HepG2 (cell line): ENCODE data around the gene ELF1. TPM values are rescaled to one million over a fixed set of nuclear protein-coding genes. Genes with fewer than 3 reads are reported as not detected.
A peak's percentile ranks its signal among the peaks of the same experiment; 100 is the strongest.

Source experiments
- ATF4 ChIP-seq, 2 experiments: fragments of 450-650 bp in 1 of 2; sonication (generic) in 1 of 2; formaldehyde crosslinking; IDR thresholded peaks; 2 replicates each; pipeline versions ENCODE4 v1.5.0 to v1.8.0; 2020 to 2022; ENCODE audit warnings: mild to moderate bottlenecking in 1 of 2, missing genetic modification reagents in 1 of 2
- BCLAF1 ChIP-seq: fragments of 450-650 bp; IDR thresholded peaks from 2 replicates; pipeline ENCODE4 v1.6.1; 2017; ENCODE audit warnings: mild to moderate bottlenecking
- HNRNPK ChIP-seq: fragments of 200-400 bp; formaldehyde crosslinking; IDR thresholded peaks from 2 replicates; pipeline ENCODE4 v1.6.1; 2018; ENCODE audit warnings: low read length, low read depth, moderate library complexity, mild to moderate bottlenecking; ENCODE audit not compliant: poor library complexity, severe bottlenecking
- HOXA7 ChIP-seq: sonication (generic); formaldehyde crosslinking; IDR thresholded peaks from 2 replicates; pipeline ENCODE4 v1.8.1; 2022; ENCODE audit warnings: mild to moderate bottlenecking, missing genetic modification reagents, moderate library complexity
- MIER3 ChIP-seq: IDR thresholded peaks from 2 replicates; pipeline ENCODE4 v1.6.1; 2016; ENCODE audit warnings: missing compliant biosample characterization, borderline replicate concordance
- MYPOP ChIP-seq: sonication (generic); formaldehyde crosslinking; IDR thresholded peaks from 2 replicates; pipeline ENCODE4 v1.8.1; 2023; ENCODE audit warnings: mild to moderate bottlenecking, moderate library complexity, missing genetic modification reagents
- NFIB ChIP-seq: sonication (generic); formaldehyde crosslinking; IDR thresholded peaks from 2 replicates; pipeline ENCODE4 v1.9.0; 2021; ENCODE audit warnings: missing genetic modification reagents, mild to moderate bottlenecking, borderline replicate concordance
- POLR2A ChIP-seq, 2 experiments: IDR thresholded peaks; 2 replicates each; pipeline ENCODE4 v1.6.1; 2011; ENCODE audit warnings: low read depth in 2 of 2, low read length in 2 of 2, mild to moderate bottlenecking in 1 of 2, moderate library complexity in 1 of 2; ENCODE audit not compliant: insufficient read depth in 1 of 2
- SALL2 ChIP-seq: sonication (generic); formaldehyde crosslinking; IDR thresholded peaks from 2 replicates; pipeline ENCODE4 v1.8.1; 2023; ENCODE audit warnings: mild to moderate bottlenecking, missing genetic modification reagents, inconsistent platforms
- TBX2 ChIP-seq: sonication (generic); formaldehyde crosslinking; IDR thresholded peaks from 2 replicates; pipeline ENCODE4 v1.5.0; 2020; ENCODE audit warnings: missing genetic modification reagents, mild to moderate bottlenecking, borderline replicate concordance
- TOPORS ChIP-seq: sonication (generic); formaldehyde crosslinking; IDR thresholded peaks from 2 replicates; pipeline ENCODE4 v1.8.0; 2023; ENCODE audit warnings: mild to moderate bottlenecking, missing genetic modification reagents
- ZBTB14 ChIP-seq: sonication (generic); formaldehyde crosslinking; IDR thresholded peaks from 2 replicates; pipeline ENCODE4 v1.4.0; 2020; ENCODE audit warnings: missing genetic modification reagents
- ZNF281 ChIP-seq: sonication (generic); formaldehyde crosslinking; IDR thresholded peaks from 2 replicates; pipeline ENCODE4 v1.4.0; 2020; ENCODE audit warnings: missing genetic modification reagents, borderline replicate concordance
- ZNF570 ChIP-seq: sonication (generic); formaldehyde crosslinking; IDR thresholded peaks from 2 replicates; pipeline ENCODE4 v1.4.0; 2020; ENCODE audit warnings: mild to moderate bottlenecking, missing genetic modification reagents, borderline replicate concordance
- ZNF775 ChIP-seq: sonication (generic); formaldehyde crosslinking; IDR thresholded peaks from 2 replicates; pipeline ENCODE4 v1.4.0; 2020; ENCODE audit warnings: missing genetic modification reagents, mild to moderate bottlenecking, moderate library complexity, borderline replicate concordance
- ZNF841 ChIP-seq: sonication (generic); formaldehyde crosslinking; IDR thresholded peaks from 2 replicates; pipeline ENCODE4 v1.8.1; 2023; ENCODE audit warnings: missing genetic modification reagents, borderline replicate concordance
- ZNF891 ChIP-seq: sonication (generic); formaldehyde crosslinking; IDR thresholded peaks from 2 replicates; pipeline ENCODE4 v1.5.0; 2020; ENCODE audit warnings: mild to moderate bottlenecking, missing genetic modification reagents
- ZUFSP ChIP-seq: sonication (generic); formaldehyde crosslinking; IDR thresholded peaks from 2 replicates; pipeline ENCODE4 v1.9.0; 2021; ENCODE audit warnings: missing genetic modification reagents, mild to moderate bottlenecking, borderline replicate concordance
- polyA plus RNA-seq, 8 experiments: library from polyadenylated mRNA; depleted of rRNA in 3 of 8; stranded (reverse) in 7 of 8; unstranded in 1 of 8; fragments of >200 nt; fragmentation: Illumina TruSeq in 4 of 8; extraction: Trizol in 4 of 8; gene quantifications; 2 replicates each; pipeline versions ENCODE4 v1.2.1 to v1.2.3, GENCODE V29; 2011 to 2016; ENCODE audit warnings: low read depth in 4 of 8, missing spikeins in 1 of 8, mixed read lengths in 1 of 8; ENCODE audit not compliant: insufficient read depth in 1 of 8
- total RNA-seq, 5 experiments: library from RNA; depleted of rRNA; stranded (reverse); fragments of >200 nt; fragmentation: Illumina TruSeq; extraction: Trizol; gene quantifications; 2 replicates each; pipeline ENCODE4 v1.2.3, GENCODE V29; 2016; ENCODE audit warnings: low read depth in 1 of 5

The ELF1 gene
- total and polyA plus RNA-seq, 2 of the 13 experiments (the other 11 are each of a cell fraction or from before 2014, with no cell fraction given) = 24.6 to 71.5 TPM

GRCh38 chr13:41060082-41060723, 41.1 kb upstream of the ELF1 start (continued):
- TF ChIP-seq ATF4 (CRISPR knock-in tag; IDR thresholded peaks at IDR 0.05) = peak in 1 of 2 experiments; percentile 72; a peak in 2 of 4 replicates
- no peak for TF ChIP-seq TOPORS (CRISPR knock-in tag)
- peak; percentile 50 for TF ChIP-seq ZBTB14 (CRISPR knock-in tag)
- TF ChIP-seq HOXA7 (CRISPR knock-in tag) = no peak
- TF ChIP-seq MYPOP = peak; percentile 54
- TF ChIP-seq BCLAF1 = no peak
- 0 out of 2 replicates have a peak, but pooled peaks have one; percentile 8 for TF ChIP-seq ZNF281
- TF ChIP-seq NFIB (CRISPR knock-in tag) = no peak
- no peak for TF ChIP-seq ZUFSP (CRISPR knock-in tag)
- no peak for TF ChIP-seq ZNF775
- TF ChIP-seq TBX2 (CRISPR knock-in tag) = peak; percentile 86
- TF ChIP-seq ZNF570 (CRISPR knock-in tag) = no peak
- TF ChIP-seq HNRNPK = no peak
- TF ChIP-seq POLR2A (IDR thresholded peaks at IDR 0.05; ENCODE audit: insufficient read depth in 1 of 2, low read depth in 2 of 2, low read length in 2 of 2) = peak; percentile 76 to 95
- no peak for TF ChIP-seq ZNF841 (CRISPR knock-in tag)
- TF ChIP-seq ZNF891 (CRISPR knock-in tag) = peak; percentile 82
- peak; percentile 57; the same call in 1 of the 2 replicates for TF ChIP-seq MIER3 (CRISPR knock-in tag)
- TF ChIP-seq SALL2 (CRISPR knock-in tag) = no peak; the same call in 1 of the 2 replicates
